K562 (cell line): Measurements from ENCODE around the gene CLEC10A. TPM values are rescaled to one million over a fixed set of nuclear protein-coding genes. Genes with fewer than 3 reads are reported as not detected.

Experiments
- ATAC-seq: fragments of 200-7000 bp; cut with Tn5 transposase; 3 replicates; pipeline ENCODE4 v1.9.1; 2020; ENCODE audit warnings: moderate library complexity
- BruUV-seq: library from RNA; stranded (reverse); fragments of 400-500 nt; replicated peaks from 2 replicates; lab custom pipeline; 2021; lab: Mats Ljungman, UMichigan
- CTCF ChIA-PET: fragments of 300-600 bp; formaldehyde crosslinking; extraction: SDS; loops from one replicate; lab custom pipeline; 2021; ENCODE audit warnings: low intra/inter-chr PET ratio; lab: Yijun Ruan, JAX
- POLR2A ChIA-PET: fragments of 300-600, 350-650 bp; sonication (Branson Sonifier 250); formaldehyde crosslinking; extraction: SDS; loops from one replicate; lab custom pipeline; 2021; ENCODE audit warnings: antibody characterized with exemption, inconsistent platforms; lab: Yijun Ruan, JAX
- DNase-seq, 4 experiments: peaks; one replicate each; pipeline versions ENCODE4 v3.0.0 to v3.0.0-alpha.2; 2011 to 2018; ENCODE audit warnings: low spot score in 3 of 4, mixed read lengths in 3 of 4; ENCODE audit errors: extremely low read depth in 1 of 4
- FAIRE-seq: peaks from 2 replicates; lab custom pipeline; 2011; peaks lifted over from hg19 to GRCh38; lab: Jason Lieb, UNC
- H2AFZ ChIP-seq: 2 replicates; pipeline ENCODE4 v1.6.0; 2011; ENCODE audit warnings: low read depth, low read length, control low read depth, inconsistent platforms
- H3K27ac ChIP-seq: fragments of 200-600 bp; 3 replicates; pipeline ENCODE4 v1.8.0; 2011; ENCODE audit warnings: low read depth, mild to moderate bottlenecking, control low read depth, inconsistent platforms, low read length, moderate library complexity, mixed read lengths; ENCODE audit errors: extremely low read depth
- H3K27me3 ChIP-seq, 2 experiments: fragments of 300-600 bp in 1 of 2; 2 replicates in 1 of 2; 3 replicates in 1 of 2; pipeline versions ENCODE4 v1.6.0 to v1.8.0; 2011; ENCODE audit warnings: inconsistent platforms in 2 of 2, low read length in 2 of 2, mild to moderate bottlenecking in 1 of 2, mixed read lengths in 1 of 2, moderate library complexity in 1 of 2; ENCODE audit not compliant: control insufficient read depth in 2 of 2, insufficient read depth in 2 of 2
- H3K36me3 ChIP-seq: fragments of 300-600 bp; 3 replicates; pipeline ENCODE4 v1.8.0; 2011; ENCODE audit warnings: mild to moderate bottlenecking, low read length, inconsistent platforms; ENCODE audit not compliant: control insufficient read depth, insufficient read depth
- H3K4me1 ChIP-seq, 2 experiments: fragments of 200-600 bp in 1 of 2; replicated peaks in 1 of 2; 2 replicates in 1 of 2; 3 replicates in 1 of 2; pipeline versions ENCODE4 v1.5.1 to v1.8.0; 2011; ENCODE audit warnings: inconsistent platforms in 2 of 2, low read length in 2 of 2, mild to moderate bottlenecking in 1 of 2, mixed read lengths in 1 of 2, moderate library complexity in 1 of 2; ENCODE audit not compliant: control insufficient read depth in 2 of 2, insufficient read depth in 2 of 2
- H3K4me2 ChIP-seq: 2 replicates; pipeline ENCODE4 v1.6.1; 2011; ENCODE audit warnings: low read length, control low read depth, inconsistent platforms, mixed read lengths; ENCODE audit not compliant: insufficient read depth
- H3K4me3 ChIP-seq: fragments of 200-600 bp; sonication (generic), shearing (Covaris generic); 2 replicates; pipeline ENCODE4 v1.5.1; 2016; ENCODE audit warnings: control low read depth, inconsistent platforms
- H3K79me2 ChIP-seq: fragments of 200-600 bp; 3 replicates; pipeline ENCODE4 v1.8.0; 2011; ENCODE audit warnings: low read length, inconsistent platforms; ENCODE audit not compliant: control insufficient read depth, insufficient read depth
- H3K9ac ChIP-seq, 2 experiments: 2 replicates each; pipeline versions ENCODE4 v1.6.0 to v1.6.1; 2011; ENCODE audit warnings: low read depth in 2 of 2, low read length in 2 of 2, control low read depth in 1 of 2, inconsistent platforms in 1 of 2, mild to moderate bottlenecking in 1 of 2, mixed read lengths in 1 of 2; ENCODE audit not compliant: insufficient read depth in 1 of 2
- H3K9me1 ChIP-seq: one replicate; pipeline ENCODE4 v1.6.0; 2011; ENCODE audit warnings: inconsistent platforms, mild to moderate bottlenecking, low read length, moderate library complexity; ENCODE audit not compliant: control insufficient read depth, insufficient read depth
- H3K9me3 ChIP-seq: replicated peaks from 2 replicates; pipeline ENCODE4 v1.5.1; 2011; ENCODE audit warnings: low read depth, low read length, inconsistent platforms; ENCODE audit not compliant: control insufficient read depth, insufficient read depth
- H4K20me1 ChIP-seq: replicated peaks from 2 replicates; pipeline ENCODE4 v1.6.1; 2011; ENCODE audit warnings: low read length, inconsistent platforms, mixed read lengths; ENCODE audit not compliant: control insufficient read depth, insufficient read depth
- E2F3 ChIP-seq: fragments of 250-450 bp; sonication (Bioruptor Pico); IDR thresholded peaks from 2 replicates; pipeline ENCODE4 v1.4.0; 2020; ENCODE audit warnings: mild to moderate bottlenecking
- FOXJ3 ChIP-seq: sonication (generic); formaldehyde crosslinking; IDR thresholded peaks from 2 replicates; pipeline ENCODE4 v1.4.0; 2020; ENCODE audit warnings: mild to moderate bottlenecking, missing genetic modification reagents
- HDAC1 ChIP-seq, 2 experiments: fragments of 450-650 bp; IDR thresholded peaks; 2 replicates each; pipeline ENCODE4 v1.6.1; 2016 to 2017; ENCODE audit warnings: inconsistent platforms in 1 of 2, mild to moderate bottlenecking in 1 of 2, moderate library complexity in 1 of 2
- MTA3 ChIP-seq: fragments of 450-650 bp; formaldehyde crosslinking; IDR thresholded peaks from 2 replicates; pipeline ENCODE4 v1.6.1; 2017; ENCODE audit warnings: mild to moderate bottlenecking, borderline replicate concordance
- NONO ChIP-seq, 2 experiments: fragments of 200-400 bp in 1 of 2; fragments of 450-650 bp in 1 of 2; formaldehyde crosslinking in 1 of 2; IDR thresholded peaks; 2 replicates each; pipeline ENCODE4 v1.6.1; 2017; ENCODE audit warnings: low read depth in 2 of 2, mild to moderate bottlenecking in 2 of 2, moderate library complexity in 2 of 2, low read length in 1 of 2
- STAT5B ChIP-seq: fragments of 250-450 bp; sonication (Bioruptor Pico); IDR thresholded peaks from 2 replicates; pipeline ENCODE4 v1.8.0; 2021; ENCODE audit warnings: mild to moderate bottlenecking, inconsistent platforms
- THRAP3 ChIP-seq: fragments of 450-650 bp; IDR thresholded peaks from 2 replicates; pipeline ENCODE4 v1.6.1; 2016; ENCODE audit warnings: mild to moderate bottlenecking, inconsistent platforms, borderline replicate concordance
- ZFPM2 ChIP-seq: fragments of 250-450 bp; sonication (Bioruptor Pico); IDR thresholded peaks from 2 replicates; pipeline ENCODE4 v1.5.1; 2022; ENCODE audit warnings: mild to moderate bottlenecking
- ZNF311 ChIP-seq: fragments of 250-450 bp; sonication (Bioruptor Pico); IDR thresholded peaks from 2 replicates; pipeline ENCODE4 v1.4.0; 2020; ENCODE audit warnings: mild to moderate bottlenecking, moderate library complexity
- ZNF507 ChIP-seq: conservative IDR thresholded peaks from 2 replicates; pipeline ENCODE4 v1.6.1; 2017; ENCODE audit warnings: missing genetic modification characterization, missing compliant biosample characterization
- WGBS: fragments of 100-300 bp; shearing (Covaris generic); methylation state at CpG from one replicate; pipeline ENCODE4 v1.1.6; 2016; ENCODE audit warnings: low coverage, mixed read lengths; ENCODE audit not compliant: insufficient coverage; ENCODE audit errors: missing lambda C conversion rate; 5-methylcytosine and 5-hydroxymethylcytosine counted together
- in situ Hi-C: fragments of 300-500 bp; cut with MboI; formaldehyde crosslinking; loops from 4 replicates; pipeline ENCODE4 v1.15.0; 2018; ENCODE audit warnings: inconsistent platforms, mixed read lengths
- intact Hi-C: fragments of 100-400 bp; cut with micrococcal nuclease; formaldehyde crosslinking; loops from 2 replicates; pipeline ENCODE4 v1.14.2; 2022
- polyA plus RNA-seq, 8 experiments: library from polyadenylated mRNA; depleted of rRNA in 4 of 8; stranded (reverse) in 5 of 8; unstranded in 3 of 8; fragments of >200 nt; fragmentation: Nextera tagmentation in 2 of 8; fragmentation: Illumina TruSeq in 1 of 8; extraction: Ambion mirVana in 2 of 8; extraction: Trizol in 1 of 8; gene quantifications; 2 replicates each; pipeline versions ENCODE4 v1.2.1 to v1.2.3, GENCODE V29; 2011 to 2014; ENCODE audit warnings: inconsistent platforms in 1 of 8, missing spikeins in 1 of 8
- total RNA-seq, 7 experiments: library from RNA; depleted of rRNA in 6 of 7; stranded (reverse); fragments of >200 nt in 6 of 7; fragmentation: Illumina TruSeq in 2 of 7; extraction: Trizol in 2 of 7; gene quantifications; 2 replicates each; pipeline versions ENCODE4 v1.2.1 to v1.2.3, GENCODE V29; 2011 to 2021; ENCODE audit warnings: low replicate concordance in 1 of 7
- TF ChIP-seq, protein P1 (sequence below): fragments of 450-650 bp; IDR thresholded peaks from 2 replicates; pipeline ENCODE4 v1.6.1; 2017; ENCODE audit warnings: antibody characterized with exemption
- TF ChIP-seq, protein P2 (sequence below): sonication (generic); formaldehyde crosslinking; IDR thresholded peaks from 2 replicates; pipeline ENCODE4 v1.8.1; 2023; ENCODE audit warnings: mild to moderate bottlenecking, missing genetic modification reagents
- TF ChIP-seq, protein P3 (sequence below), 3 experiments: IDR thresholded peaks in 2 of 3; conservative IDR thresholded peaks in 1 of 3; 2 replicates each; pipeline ENCODE4 v1.5.1; 2011 to 2012; ENCODE audit warnings: low read length in 3 of 3, mild to moderate bottlenecking in 3 of 3, control low read depth in 2 of 3, improper control_type of control experiment in 1 of 3, inconsistent platforms in 1 of 3, low read depth in 1 of 3, mixed read lengths in 1 of 3, moderate library complexity in 1 of 3; ENCODE audit not compliant: insufficient read depth in 2 of 3
- TF ChIP-seq, protein P4 (sequence below): fragments of 450-650 bp; IDR thresholded peaks from 2 replicates; pipeline ENCODE4 v1.7.0; 2016; ENCODE audit warnings: borderline replicate concordance

Gene CLEC10A
- total and polyA plus RNA-seq, 9 of the 15 experiments (the other 6 are each of a cell fraction or from before 2014, with no cell fraction given) = 0.04 to 0.11 (median 0.05) TPM; not detected in 6

DNA sequence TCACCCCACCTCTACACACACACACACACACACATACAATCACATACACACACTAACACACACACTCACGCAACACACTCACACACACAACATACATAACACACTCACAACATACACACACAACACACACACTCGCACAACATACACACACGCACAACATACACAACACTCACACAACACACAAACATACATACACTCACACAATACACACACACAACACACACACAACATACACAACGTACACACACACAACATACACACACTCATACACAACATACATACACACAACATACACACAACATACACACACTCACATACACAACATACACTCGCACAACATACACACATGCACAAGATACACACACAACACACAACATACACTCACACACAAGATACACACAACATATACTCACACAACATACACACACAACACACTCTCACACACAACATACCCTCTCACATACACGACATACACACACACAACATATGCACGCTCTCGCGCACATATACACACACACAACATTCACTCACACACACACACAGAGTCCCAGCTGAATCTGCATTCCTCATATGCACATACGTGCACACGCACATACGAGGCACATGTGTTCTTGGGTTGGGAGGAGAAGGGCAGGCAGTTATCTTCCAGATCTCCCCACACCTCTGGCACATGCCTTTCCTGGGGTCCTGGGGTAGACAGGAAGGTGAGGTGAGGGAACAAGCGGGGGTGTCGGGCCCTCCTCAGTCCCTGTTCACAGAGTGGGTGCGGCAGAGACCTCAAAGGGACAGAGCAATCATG is 33.4 kb upstream of the CLEC10A start:
- CTCF ChIA-PET = no interaction called here
- H3K9ac ChIP-seq = no peak overlapping the region
- H3K9me3 ChIP-seq = no peaks in the 10 kb centered on the region
- no peak for FAIRE-seq
- H3K27ac ChIP-seq = no peak overlapping the region; the same call in 2 of the 3 replicates
- peaks cover 8 to 32% of the 10 kb centered on the region in 2 experiments for H3K27me3 ChIP-seq
- H3K4me2 ChIP-seq = no peak overlapping the region
- H3K79me2 ChIP-seq = no peaks in the 10 kb centered on the region
- H3K4me1 ChIP-seq = no peaks in the 10 kb centered on the region; a peak in 1 of 5 replicates
- no peak for ATAC-seq
- no peak for DNase-seq
- POLR2A ChIA-PET = no interaction called here
- in situ Hi-C loops = no loop called here
- no peaks in the 10 kb centered on the region for H3K9me1 ChIP-seq
- no TSS peak for BruUV-seq
- H2AFZ ChIP-seq = no peak overlapping the region
- WGBS = 21% methylated on average over 13 of the region's 15 CpGs
- no peaks in the 10 kb centered on the region for H4K20me1 ChIP-seq
- H3K36me3 ChIP-seq = no peaks in the 10 kb centered on the region
- H3K4me3 ChIP-seq = no peak overlapping the region
- intact Hi-C loops = no loop called here
- TF ChIP-seq, protein P1, sequence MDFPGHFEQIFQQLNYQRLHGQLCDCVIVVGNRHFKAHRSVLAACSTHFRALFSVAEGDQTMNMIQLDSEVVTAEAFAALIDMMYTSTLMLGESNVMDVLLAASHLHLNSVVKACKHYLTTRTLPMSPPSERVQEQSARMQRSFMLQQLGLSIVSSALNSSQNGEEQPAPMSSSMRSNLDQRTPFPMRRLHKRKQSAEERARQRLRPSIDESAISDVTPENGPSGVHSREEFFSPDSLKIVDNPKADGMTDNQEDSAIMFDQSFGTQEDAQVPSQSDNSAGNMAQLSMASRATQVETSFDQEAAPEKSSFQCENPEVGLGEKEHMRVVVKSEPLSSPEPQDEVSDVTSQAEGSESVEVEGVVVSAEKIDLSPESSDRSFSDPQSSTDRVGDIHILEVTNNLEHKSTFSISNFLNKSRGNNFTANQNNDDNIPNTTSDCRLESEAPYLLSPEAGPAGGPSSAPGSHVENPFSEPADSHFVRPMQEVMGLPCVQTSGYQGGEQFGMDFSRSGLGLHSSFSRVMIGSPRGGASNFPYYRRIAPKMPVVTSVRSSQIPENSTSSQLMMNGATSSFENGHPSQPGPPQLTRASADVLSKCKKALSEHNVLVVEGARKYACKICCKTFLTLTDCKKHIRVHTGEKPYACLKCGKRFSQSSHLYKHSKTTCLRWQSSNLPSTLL = 0 out of 2 replicates have a peak, but pooled peaks have one; percentile 57
- no peak for TF ChIP-seq ZNF507 (tag)
- TF ChIP-seq ZFPM2 = no peak
- TF ChIP-seq FOXJ3 (CRISPR knock-in tag) = no peak
- no peak for TF ChIP-seq E2F3 (CRISPR knock-in tag)
- TF ChIP-seq ZNF311 (CRISPR knock-in tag) = no peak
- TF ChIP-seq STAT5B (CRISPR knock-in tag) = no peak
- no peak for TF ChIP-seq THRAP3
- TF ChIP-seq, protein P2, sequence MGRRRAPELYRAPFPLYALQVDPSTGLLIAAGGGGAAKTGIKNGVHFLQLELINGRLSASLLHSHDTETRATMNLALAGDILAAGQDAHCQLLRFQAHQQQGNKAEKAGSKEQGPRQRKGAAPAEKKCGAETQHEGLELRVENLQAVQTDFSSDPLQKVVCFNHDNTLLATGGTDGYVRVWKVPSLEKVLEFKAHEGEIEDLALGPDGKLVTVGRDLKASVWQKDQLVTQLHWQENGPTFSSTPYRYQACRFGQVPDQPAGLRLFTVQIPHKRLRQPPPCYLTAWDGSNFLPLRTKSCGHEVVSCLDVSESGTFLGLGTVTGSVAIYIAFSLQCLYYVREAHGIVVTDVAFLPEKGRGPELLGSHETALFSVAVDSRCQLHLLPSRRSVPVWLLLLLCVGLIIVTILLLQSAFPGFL = no peak
- TF ChIP-seq, protein P3, sequence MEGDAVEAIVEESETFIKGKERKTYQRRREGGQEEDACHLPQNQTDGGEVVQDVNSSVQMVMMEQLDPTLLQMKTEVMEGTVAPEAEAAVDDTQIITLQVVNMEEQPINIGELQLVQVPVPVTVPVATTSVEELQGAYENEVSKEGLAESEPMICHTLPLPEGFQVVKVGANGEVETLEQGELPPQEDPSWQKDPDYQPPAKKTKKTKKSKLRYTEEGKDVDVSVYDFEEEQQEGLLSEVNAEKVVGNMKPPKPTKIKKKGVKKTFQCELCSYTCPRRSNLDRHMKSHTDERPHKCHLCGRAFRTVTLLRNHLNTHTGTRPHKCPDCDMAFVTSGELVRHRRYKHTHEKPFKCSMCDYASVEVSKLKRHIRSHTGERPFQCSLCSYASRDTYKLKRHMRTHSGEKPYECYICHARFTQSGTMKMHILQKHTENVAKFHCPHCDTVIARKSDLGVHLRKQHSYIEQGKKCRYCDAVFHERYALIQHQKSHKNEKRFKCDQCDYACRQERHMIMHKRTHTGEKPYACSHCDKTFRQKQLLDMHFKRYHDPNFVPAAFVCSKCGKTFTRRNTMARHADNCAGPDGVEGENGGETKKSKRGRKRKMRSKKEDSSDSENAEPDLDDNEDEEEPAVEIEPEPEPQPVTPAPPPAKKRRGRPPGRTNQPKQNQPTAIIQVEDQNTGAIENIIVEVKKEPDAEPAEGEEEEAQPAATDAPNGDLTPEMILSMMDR (IDR thresholded peaks at IDR 0.05 in 2 of 3, conservative IDR thresholded peaks at IDR 0.05 in 1 of 3; ENCODE audit: insufficient read depth in 2 of 3, low read depth in 1 of 3, low read length in 3 of 3) = no peak
- TF ChIP-seq, protein P4, sequence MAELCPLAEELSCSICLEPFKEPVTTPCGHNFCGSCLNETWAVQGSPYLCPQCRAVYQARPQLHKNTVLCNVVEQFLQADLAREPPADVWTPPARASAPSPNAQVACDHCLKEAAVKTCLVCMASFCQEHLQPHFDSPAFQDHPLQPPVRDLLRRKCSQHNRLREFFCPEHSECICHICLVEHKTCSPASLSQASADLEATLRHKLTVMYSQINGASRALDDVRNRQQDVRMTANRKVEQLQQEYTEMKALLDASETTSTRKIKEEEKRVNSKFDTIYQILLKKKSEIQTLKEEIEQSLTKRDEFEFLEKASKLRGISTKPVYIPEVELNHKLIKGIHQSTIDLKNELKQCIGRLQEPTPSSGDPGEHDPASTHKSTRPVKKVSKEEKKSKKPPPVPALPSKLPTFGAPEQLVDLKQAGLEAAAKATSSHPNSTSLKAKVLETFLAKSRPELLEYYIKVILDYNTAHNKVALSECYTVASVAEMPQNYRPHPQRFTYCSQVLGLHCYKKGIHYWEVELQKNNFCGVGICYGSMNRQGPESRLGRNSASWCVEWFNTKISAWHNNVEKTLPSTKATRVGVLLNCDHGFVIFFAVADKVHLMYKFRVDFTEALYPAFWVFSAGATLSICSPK = no peak
- no peak for TF ChIP-seq NONO (IDR thresholded peaks at IDR 0.05; ENCODE audit: low read depth in 2 of 2, low read length in 1 of 2)
- TF ChIP-seq HDAC1 (IDR thresholded peaks at IDR 0.05) = 0 out of 4 replicates have a peak, but pooled peaks of 1 of the 2 experiments have one; percentile 47
- no peak for TF ChIP-seq MTA3
